HG03175 (cell line): ENCODE measurements around the gene SLCO4A1.

ENCODE experiments used
- ATAC-seq: cut with Tn5 transposase; IDR thresholded peaks from one replicate; pipeline ENCODE4 v1.9.1; 2021; ENCODE audit warnings: mild to moderate bottlenecking, moderate library complexity; ENCODE audit not compliant: unreplicated experiment

SLCO4A1 gene

DNA sequence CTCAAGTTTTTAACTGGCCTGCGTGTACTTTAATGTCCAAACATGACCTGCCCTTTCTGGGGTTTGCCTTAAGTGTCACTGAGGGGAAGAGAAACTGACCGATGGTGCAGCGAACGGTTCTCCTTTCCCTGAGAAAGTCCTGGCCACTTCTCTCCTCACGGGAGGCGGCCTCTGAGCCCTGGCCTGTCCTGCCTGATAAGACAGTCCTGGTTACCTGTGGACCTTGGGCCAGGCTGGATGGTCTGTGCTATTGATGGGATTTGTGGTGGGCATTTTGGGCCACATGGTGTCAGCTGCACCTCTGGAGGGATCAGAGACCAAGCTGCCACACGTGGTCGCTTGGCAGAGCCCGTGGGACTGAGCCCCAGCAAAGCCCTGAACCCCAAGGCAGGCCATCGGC, 54.7 kb downstream of the SLCO4A1 start:
- no peak for ATAC-seq

DNA sequence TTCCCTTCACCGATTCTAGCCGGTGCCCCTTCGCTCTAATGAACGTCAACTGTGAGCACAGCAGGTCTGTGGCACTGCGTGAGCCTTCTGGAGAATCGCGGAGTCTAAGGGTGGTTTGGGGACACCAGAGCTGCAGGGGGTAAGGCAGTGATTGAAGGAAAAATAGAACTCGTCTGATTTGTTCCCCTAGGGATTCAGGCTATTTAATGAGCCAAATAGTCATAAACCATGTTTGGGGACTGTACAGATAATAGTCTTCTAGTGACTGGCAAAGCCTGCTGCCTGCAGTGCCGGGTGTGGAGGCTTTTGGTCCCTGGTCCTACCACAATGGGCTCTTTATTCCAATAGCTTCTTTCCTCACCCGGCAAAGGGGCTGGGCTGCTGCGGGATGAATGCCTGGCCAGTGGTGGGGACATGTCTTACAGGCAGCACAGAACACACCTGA, 55.2 kb downstream of the SLCO4A1 start:
- ATAC-seq, result no peak

DNA sequence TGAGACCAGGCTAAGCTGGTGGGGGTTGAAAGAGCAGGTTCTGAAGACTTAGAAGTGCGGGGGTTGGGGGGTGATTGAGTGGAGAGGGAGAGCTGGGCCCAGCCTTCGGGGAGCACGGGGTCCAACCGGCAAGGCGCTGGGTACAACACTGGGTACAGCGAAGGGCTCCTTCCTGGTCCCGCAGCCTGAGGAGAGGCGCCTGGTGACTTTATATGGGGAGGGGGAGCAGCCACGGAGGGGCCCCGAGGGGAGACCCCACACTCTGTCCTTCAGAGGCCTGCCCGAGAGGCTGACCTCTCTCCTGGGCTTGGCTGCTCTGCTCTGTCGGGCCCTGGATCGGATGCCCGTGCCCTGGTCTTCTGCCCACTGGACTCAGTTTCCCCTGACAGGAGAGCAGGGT, 55.9 kb downstream of the SLCO4A1 start:
- no peak for ATAC-seq

DNA sequence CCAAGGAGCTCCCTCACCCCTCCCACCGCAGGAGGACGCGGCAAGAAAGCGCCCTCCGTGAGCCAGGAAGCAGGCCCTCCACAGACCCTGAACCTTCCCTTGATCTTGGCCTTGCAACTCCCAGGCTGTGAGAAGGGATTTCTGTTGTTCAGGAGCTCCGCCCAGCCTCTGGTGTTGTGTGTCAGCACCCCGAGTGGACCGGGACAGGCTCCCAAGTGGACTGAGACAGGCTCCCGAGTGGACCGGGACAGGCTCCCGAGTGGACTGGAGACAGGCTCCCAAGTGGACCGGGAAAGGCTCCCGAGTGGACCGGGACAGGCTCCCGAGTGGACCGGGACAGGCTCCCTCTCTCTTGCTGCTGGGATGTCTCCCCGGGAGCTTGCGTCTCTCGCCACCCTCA, 57.0 kb downstream of the SLCO4A1 start:
- ATAC-seq, result no peak

DNA sequence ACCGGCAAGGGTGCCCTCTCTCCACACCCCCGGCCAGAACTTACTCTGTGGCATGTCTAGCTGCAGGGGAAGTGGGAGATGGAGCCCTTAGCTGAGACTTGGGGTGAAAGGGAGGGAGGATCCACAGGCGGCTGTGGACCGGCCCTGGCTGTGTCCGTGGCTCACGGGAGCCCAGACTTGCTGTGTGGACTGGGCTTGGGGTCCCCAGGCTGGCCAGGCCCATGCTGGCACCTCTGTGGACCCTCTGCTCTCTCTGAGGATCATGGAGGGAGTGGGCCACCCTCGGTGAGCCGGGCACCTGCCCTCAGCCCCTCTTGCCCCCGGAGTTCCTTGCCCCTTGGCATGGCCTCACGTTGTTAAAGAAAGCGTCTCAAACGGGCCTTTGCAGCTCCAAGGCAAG, 57.4 kb downstream of the SLCO4A1 start:
- no peak for ATAC-seq

DNA sequence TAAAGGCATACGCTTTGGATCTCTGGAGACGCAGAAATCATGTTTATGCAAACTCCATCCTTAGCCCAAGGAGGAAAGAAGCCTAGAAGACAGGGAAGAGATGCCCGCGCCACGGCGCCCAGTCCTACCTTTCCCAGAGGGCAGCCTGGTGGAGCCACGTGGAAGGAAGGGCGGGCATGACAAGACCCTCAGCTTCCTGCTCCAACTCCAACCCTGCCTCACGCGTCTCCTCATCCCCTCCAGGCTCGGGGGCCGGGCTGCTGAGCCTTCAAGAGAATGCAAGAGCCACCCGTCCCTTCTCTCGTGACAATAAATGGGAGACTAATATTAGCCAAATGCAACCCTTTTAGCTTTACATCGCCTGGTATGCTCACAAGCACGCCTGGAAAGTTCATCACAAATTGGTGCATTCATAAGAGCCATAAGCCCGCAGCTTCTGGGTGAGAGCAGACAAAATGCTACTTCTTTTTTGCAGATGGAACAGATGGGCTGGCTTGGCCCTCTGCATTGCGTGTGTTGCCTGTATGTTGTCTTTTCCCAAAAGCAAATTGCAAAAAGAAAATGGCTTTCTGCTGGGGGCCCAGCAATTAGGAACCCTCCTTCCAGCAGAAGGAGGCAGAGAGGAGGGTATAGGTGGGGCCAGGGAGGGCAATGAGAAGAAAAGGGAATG, 58.1 kb downstream of the SLCO4A1 start:
- no peak for ATAC-seq

DNA sequence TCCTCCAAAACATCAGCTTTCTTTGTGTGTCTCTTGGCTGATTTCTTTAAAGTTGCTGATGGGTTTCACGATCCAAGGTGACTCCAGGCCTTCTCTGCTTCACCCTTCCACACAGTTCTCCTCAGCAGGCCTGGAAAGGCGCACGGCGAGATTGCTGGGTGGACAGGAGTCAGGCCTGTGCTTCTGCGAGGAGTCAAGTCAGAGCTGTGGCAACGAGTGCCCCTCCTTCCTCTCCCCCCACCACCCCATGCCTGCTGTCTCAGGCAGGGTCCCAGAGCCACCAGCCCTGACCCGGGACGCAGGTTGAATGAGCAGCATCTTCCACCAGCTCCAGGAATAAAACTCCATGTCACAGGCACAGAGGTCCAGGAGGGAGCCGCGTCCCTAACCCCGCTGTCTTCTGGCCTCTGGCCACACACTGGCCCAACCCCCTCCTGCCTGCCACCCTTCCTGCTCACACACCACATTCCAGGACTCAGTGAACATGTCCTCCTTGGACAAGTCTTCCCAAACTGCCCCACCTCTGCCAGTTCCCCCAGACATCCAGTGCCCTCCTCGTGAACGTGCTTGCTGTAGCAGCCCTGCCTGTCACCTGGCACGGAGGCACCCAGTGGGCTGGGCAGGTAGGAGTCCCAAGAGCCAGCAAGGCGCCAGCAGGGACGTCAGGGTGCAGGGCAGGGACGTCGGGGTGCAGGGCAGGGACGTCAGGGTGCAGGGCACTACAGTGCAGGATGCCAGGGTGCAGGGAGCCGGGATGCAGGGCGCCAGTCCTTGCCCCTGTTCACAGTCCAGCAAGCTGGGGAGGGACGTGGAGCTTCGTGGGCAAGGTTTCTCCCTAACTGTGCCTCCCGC, 59.1 kb downstream of the SLCO4A1 start:
- ATAC-seq, result no peak

DNA sequence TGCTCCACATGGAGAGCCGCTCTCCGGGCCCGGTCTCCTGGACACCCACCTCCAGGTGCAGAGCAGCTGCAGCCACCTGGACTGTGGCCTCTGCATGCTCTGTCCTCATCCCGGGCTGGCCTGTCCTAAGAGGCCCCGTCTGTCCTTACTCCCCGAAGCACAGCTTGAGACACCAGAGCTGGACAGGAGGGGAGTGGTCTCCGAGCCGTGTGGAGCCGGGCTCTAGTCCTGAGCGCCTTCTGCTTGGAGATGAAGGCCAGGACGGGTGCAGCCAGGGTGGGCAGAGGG, 59.7 kb downstream of the SLCO4A1 start:
- ATAC-seq, result no peak

DNA sequence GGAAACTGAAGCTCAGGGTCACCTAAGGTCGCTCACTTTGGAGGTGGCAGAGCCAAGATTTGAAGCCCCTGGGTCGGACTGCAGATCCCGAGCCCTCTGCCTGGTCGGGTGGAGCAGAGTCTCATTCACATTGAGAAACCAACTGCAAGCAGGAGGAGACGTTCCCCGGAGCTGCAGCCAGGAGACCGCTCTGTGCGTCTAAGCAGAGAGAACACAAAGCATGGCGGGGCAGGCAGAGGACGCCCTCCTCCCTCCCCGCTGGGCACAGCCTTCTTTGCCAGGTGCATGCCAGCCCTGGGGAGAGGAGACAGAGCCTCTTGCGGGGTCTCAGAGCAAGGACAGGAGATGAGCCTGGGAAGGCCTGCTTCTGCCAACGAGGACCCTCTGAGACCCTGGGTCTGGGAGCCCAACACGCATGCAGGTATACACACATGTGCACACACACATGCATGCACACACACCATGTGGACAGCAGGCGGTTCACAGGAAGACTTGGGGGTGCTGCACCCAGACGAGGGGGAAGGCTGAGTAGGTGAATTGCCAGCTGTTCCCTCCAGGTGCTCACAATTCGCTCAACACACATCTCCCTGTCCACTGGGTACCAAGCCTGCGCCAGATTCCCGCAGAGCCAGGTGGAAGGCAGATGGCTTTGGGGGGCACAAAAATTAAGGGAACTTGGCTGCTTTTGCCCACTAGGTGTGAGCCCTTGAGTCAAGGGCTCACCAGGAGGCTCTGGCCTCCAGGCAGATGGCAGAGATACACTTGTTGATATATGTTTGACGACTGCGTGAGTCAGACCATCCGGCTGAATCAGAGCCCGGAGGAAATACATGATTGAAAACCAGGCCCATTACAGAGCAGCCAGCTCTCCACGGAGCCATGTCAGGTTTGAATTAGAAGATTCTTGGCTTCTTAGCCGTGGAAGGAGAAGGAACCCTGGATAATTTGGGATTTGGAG, 60.9 kb downstream of the SLCO4A1 start:
- no peak for ATAC-seq

DNA sequence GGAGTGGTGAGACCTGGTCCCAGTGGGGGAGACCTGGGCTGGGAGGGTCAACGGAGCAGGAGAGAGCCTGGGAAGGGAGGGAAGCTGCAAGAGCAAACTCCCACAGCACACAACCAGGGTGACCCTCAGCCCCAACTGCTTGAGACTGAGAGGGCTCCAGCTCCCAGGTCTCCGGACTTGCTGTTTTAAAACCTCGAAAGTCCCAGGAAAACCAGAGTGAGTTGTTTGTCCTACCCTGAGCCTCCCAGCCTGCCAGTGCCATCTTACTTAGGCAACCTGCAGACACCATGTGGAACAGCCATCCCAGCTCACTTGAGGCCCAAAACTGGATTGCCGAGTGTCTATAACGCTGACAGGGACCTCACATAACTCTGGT, 61.5 kb downstream of the SLCO4A1 start:
- ATAC-seq, result no peak

DNA sequence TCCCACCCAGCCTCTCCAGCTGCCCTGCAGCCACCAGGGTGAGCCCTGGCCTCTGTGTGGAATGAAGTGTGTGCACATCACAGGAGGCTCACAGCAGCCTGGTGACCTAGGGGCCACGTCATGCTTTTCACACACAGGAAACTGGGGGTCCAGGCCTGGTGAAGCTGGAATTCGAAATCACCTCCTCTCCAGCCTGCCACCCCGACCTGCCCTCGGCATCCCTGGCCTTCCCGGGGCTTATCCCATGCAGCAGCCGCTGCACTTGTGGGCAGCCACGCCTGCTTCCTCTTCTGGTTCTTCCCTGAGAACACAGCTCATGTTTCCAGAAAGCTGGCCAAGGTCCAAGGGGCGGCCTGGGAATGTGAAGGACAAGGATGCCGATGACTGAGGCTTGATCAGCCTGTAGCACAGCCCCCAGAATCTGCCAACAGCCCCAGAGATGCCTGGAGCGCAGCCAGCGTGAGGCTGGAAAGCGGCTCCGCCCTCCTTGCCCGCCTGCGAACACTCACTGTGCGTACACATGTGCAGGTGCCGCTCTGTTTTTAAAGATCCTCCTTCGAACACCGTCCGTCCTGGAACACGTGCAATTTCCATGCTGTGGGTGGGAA, 62.1 kb downstream of the SLCO4A1 start:
- no peak for ATAC-seq

DNA sequence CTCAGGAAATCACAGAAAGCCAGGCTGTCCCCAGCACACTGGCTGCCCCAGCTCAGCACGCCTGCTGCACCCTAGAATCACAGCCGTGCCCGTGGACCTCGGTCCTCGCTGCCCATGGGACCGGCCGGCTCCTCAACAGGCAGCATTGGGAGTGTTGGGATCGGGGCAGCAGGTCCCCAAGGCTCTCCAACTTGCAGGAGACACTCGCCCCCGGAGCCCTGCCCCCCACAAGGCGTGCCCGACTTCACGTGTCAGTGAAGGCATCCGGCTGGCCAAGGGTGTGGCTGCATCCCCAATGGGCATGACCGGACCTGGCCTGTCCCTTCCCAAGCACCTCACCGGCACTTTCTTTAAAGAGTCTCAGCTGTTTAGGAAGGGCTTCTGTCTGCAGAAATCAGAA, 63.3 kb downstream of the SLCO4A1 start:
- no peak for ATAC-seq

DNA sequence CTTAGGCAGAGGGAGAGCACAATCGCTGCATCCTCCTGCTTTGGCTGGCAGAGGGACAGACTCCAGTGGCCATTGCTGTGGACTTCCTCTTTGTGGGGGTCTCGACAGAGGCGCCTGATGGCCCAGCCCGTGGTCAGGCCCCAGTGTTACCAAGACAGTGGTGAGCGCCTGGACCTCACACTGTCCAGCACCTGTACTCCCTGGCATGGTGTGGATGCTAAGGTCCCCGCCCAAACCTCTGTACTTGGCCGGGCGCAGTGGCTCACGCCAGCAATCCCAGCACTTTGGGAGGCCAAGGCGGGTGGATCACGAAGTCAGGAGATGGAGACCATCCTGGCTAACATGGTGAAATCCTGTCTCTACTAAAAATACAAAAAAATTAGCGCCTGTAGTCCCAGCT, 64.0 kb downstream of the SLCO4A1 start:
- ATAC-seq, result no peak

DNA sequence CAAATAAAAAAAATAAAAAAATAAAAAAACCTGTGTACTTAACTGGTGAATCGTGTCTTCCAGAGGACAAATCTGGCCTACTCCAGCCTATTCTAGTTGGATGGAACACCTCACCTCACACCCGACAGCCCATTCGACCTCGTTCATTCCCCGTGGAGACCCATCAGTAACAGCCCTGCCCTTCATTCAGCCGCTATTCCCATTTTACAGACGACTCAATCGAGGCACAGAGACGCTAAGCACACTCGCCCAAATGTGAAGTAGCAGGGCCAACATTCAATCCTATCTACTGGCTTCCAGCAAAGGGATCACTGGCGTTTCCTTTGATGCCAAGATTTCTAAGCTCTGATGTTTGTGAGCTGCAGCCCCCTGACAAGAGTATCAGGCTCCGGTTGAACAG, 64.6 kb downstream of the SLCO4A1 start:
- ATAC-seq, result no peak

DNA sequence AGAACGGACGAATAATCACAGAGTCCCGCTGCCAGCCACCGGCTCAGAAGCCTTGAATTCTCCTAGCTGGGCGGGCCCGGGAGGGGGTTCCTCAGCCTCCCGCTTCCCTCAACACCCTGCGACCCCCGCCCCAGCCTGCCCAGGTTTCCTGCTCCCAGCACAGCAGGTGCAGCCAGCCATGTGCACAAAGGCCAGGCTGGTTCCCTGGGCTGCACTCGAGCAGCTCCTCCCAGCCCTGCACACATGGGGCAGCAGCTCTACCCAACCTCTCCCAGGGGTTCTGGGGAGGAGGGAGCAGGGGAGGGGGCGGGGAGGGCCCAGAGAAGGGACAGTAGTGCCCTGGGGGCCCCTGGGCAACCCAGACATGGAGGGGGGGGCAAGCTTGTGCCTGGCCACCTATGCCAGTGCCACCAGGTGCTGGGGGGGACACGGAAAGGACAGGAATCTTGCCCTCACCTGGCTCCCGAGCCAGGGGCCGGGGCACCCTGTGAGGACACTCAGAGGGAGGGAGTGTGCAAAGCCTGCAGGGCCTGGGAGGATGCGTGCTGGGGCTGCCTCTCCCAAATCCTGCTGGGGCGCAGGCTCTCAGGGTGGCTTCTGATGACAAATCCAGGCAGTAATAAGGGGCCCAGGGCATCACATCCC, 65.1 kb downstream of the SLCO4A1 start:
- no peak for ATAC-seq

DNA sequence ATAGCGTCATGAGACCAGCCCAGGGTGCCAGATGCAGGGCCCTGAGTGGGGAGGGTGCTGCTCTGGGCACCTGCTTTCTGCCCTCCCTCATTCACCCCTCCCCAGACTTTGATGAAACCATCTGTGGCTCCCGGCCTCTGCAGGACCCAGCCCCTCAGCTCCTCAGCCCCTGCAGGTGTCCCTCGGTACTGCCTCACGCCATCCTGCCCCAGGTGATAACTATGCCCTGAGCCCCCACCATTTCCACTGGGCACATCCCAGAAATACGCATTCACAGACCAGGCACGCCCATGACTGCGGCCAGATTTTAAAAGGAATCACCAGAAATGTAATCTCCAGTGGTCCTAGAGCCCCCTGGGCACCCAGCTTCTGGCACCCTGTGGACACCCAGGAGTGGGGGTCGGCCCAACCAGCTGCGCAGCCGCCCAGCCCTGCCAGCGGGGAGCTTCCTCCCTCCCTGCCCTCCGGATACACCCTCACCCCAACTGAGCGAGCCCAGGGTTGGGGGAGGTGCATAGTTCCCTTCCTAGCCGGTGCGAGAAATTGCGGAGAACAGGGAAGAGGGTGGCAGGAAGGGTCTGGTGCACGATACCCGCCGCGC, 65.7 kb downstream of the SLCO4A1 start:
- no peak for ATAC-seq

DNA sequence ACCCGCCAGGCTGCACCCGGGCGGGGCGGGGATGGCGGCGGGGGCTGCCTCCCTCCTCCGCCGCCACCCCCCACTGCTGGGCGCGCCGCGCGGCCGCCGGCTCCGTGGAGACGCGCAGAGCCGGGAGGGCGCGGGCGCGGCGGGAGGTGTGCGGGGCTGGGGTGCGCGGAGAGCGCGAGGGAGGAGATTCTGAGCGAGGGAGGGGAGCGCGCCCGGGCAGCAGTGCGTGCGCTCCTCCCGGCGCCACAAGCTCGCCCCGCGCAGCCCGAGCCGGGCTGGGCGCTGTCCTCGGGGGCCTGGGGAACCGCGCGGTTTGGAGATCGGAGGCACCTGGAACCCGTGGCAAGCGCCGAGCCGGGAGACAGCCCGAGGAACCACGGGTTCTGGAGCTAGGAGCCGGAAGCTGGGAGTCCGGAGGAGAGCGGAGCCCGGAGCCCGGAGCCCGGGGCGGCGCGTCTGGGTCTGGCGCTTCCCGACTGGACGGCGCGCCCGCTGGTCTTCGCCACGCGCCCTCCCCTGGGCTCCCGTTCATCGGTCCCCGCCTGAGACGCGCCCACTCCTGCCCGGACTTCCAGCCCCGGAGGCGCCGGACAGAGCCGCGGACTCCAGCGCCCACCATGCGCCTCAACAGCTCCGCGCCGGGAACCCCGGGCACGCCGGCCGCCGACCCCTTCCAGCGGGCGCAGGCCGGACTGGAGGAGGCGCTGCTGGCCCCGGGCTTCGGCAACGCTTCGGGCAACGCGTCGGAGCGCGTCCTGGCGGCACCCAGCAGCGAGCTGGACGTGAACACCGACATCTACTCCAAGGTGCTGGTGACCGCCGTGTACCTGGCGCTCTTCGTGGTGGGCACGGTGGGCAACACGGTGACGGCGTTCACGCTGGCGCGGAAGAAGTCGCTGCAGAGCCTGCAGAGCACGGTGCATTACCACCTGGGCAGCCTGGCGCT, 66.6 kb downstream of the SLCO4A1 start, which contains the start of gene NTSR1:
TSS of gene NTSR1 (plus strand) at position 246 of the 946 bp plus-strand sequence. CDS start at position 618, 372 bp downstream.
- ATAC-seq, result no peak

DNA sequence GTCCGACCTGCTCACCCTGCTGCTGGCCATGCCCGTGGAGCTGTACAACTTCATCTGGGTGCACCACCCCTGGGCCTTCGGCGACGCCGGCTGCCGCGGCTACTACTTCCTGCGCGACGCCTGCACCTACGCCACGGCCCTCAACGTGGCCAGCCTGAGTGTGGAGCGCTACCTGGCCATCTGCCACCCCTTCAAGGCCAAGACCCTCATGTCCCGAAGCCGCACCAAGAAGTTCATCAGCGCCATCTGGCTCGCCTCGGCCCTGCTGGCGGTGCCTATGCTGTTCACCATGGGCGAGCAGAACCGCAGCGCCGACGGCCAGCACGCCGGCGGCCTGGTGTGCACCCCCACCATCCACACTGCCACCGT, 67.2 kb downstream of the SLCO4A1 start:
- ATAC-seq, result no peak
